ENCODE results near the gene H6PD.

Gene H6PD

GRCh38 chr1:9234223-9235095, at the start of gene H6PD:
TSS of gene H6PD (plus strand) at chr1:9234774. CDS start at chr1:9244935, 10,161 bp downstream.
- no peak for DNase-seq (ENCODE audit: low read depth, low spot score)

GRCh38 chr1:9186082-9186859, 48.3 kb upstream of the H6PD start:
- no peak for DNase-seq (ENCODE audit: low read depth, low spot score)

GRCh38 chr1:9187004-9187403, 47.6 kb upstream of the H6PD start:
- no peak for DNase-seq (ENCODE audit: low read depth, low spot score)

- no peak for DNase-seq (ENCODE audit: low read depth, low spot score)
Observed at GRCh38 chr1:9190234-9190633, 44.3 kb upstream of the H6PD start.

- DNase-seq (ENCODE audit: low read depth, low spot score), result no peak
Observed at GRCh38 chr1:9191231-9191630, 43.3 kb upstream of the H6PD start.

GRCh38 chr1:9192578-9193232, 41.9 kb upstream of the H6PD start:
- DNase-seq (ENCODE audit: low read depth, low spot score), result no peak

GRCh38 chr1:9193233-9193625, 41.3 kb upstream of the H6PD start:
- no peak for DNase-seq (ENCODE audit: low read depth, low spot score)

- no peak for DNase-seq (ENCODE audit: low read depth, low spot score)
Observed at GRCh38 chr1:9194024-9194423, 40.5 kb upstream of the H6PD start.

- DNase-seq (ENCODE audit: low read depth, low spot score), result no peak
Observed at GRCh38 chr1:9195651-9196050, 38.9 kb upstream of the H6PD start.

- no peak for DNase-seq (ENCODE audit: low read depth, low spot score)
Observed at GRCh38 chr1:9196129-9197040, 38.2 kb upstream of the H6PD start.

GRCh38 chr1:9197186-9198099, 37.1 kb upstream of the H6PD start:
- DNase-seq (ENCODE audit: low read depth, low spot score), result no peak

- no peak for DNase-seq (ENCODE audit: low read depth, low spot score)
Observed at GRCh38 chr1:9198538-9199361, 35.8 kb upstream of the H6PD start.

GRCh38 chr1:9200441-9200840, 34.1 kb upstream of the H6PD start:
- DNase-seq (ENCODE audit: low read depth, low spot score), result no peak

- DNase-seq (ENCODE audit: low read depth, low spot score), result no peak
Observed at GRCh38 chr1:9201401-9202239, 33.0 kb upstream of the H6PD start.

- DNase-seq (ENCODE audit: low read depth, low spot score), result no peak
Observed at GRCh38 chr1:9202240-9202870, 32.2 kb upstream of the H6PD start.

GRCh38 chr1:9203511-9203982, 31.0 kb upstream of the H6PD start:
- no peak for DNase-seq (ENCODE audit: low read depth, low spot score)

GRCh38 chr1:9204156-9204720, 30.3 kb upstream of the H6PD start:
- no peak for DNase-seq (ENCODE audit: low read depth, low spot score)
